Lower leg skin (tissue), 4 donors: ENCODE measurements around the gene PJA1. TPM values are rescaled to one million over a fixed set of nuclear protein-coding genes. Genes with fewer than 3 reads are reported as not detected.
A peak's percentile ranks its signal among the peaks of the same experiment; 100 is the strongest.

Experiments used
- DNase-seq, 2 donors: peaks; one replicate each; pipeline ENCODE4 v3.0.0-alpha.2; 2019; ENCODE audit warnings: low spot score in 2 of 2
- H3K4me3 ChIP-seq: fragments of 200-600 bp; sonication (generic); 2 replicates; pipeline ENCODE4 v1.5.1; 2017; ENCODE audit warnings: mild to moderate bottlenecking, low read depth; ENCODE audit not compliant: poor library complexity, severe bottlenecking
- POLR2A ChIP-seq, 2 donors: fragments of 450-650 bp; IDR thresholded peaks; one replicate each; pipeline ENCODE4 v1.6.1; 2016 to 2017; ENCODE audit warnings: antibody characterized with exemption in 2 of 2, mild to moderate bottlenecking in 1 of 2, moderate library complexity in 1 of 2
- WGBS, 2 donors: methylation state at CpG; one replicate each; pipeline ENCODE4 v1.1.5; 2018; 5-methylcytosine and 5-hydroxymethylcytosine counted together
- intact Hi-C: fragments of 100-400 bp; cut with DNase I; formaldehyde crosslinking; loops from one replicate; pipeline ENCODE4 v1.15.0; 2023; ENCODE audit warnings: low total_unique reads
- total RNA-seq, 4 donors: library from RNA; depleted of rRNA; stranded (reverse); fragments of >200 nt; gene quantifications; one replicate each; pipeline ENCODE4 v1.1.0, GENCODE V29; 2016
- TF ChIP-seq, protein P1 (sequence below), 3 donors: fragments of 450-650 bp; IDR thresholded peaks; one replicate each; pipeline ENCODE4 v1.5.1; 2016; ENCODE audit warnings: antibody characterized with exemption in 3 of 3, mild to moderate bottlenecking in 3 of 3, moderate library complexity in 2 of 3

The PJA1 gene
- total RNA-seq, 4 donors from 2014 or later: 18.0 to 24.0 (median 21.9) TPM

GRCh38 chrX:69203638-69204037, 38.4 kb upstream of the PJA1 start:
- DNase-seq: no peak
- no peak for TF ChIP-seq POLR2A (IDR thresholded peaks at IDR 0.05)
- TF ChIP-seq, protein P1, sequence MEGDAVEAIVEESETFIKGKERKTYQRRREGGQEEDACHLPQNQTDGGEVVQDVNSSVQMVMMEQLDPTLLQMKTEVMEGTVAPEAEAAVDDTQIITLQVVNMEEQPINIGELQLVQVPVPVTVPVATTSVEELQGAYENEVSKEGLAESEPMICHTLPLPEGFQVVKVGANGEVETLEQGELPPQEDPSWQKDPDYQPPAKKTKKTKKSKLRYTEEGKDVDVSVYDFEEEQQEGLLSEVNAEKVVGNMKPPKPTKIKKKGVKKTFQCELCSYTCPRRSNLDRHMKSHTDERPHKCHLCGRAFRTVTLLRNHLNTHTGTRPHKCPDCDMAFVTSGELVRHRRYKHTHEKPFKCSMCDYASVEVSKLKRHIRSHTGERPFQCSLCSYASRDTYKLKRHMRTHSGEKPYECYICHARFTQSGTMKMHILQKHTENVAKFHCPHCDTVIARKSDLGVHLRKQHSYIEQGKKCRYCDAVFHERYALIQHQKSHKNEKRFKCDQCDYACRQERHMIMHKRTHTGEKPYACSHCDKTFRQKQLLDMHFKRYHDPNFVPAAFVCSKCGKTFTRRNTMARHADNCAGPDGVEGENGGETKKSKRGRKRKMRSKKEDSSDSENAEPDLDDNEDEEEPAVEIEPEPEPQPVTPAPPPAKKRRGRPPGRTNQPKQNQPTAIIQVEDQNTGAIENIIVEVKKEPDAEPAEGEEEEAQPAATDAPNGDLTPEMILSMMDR (IDR thresholded peaks at IDR 0.05): no peak
- intact Hi-C loops: no loop called here
- no peak overlapping the region for H3K4me3 ChIP-seq
- WGBS, 2 donors: 38 to 60% methylated on average over 4 of the region's 4 CpGs

DNA sequence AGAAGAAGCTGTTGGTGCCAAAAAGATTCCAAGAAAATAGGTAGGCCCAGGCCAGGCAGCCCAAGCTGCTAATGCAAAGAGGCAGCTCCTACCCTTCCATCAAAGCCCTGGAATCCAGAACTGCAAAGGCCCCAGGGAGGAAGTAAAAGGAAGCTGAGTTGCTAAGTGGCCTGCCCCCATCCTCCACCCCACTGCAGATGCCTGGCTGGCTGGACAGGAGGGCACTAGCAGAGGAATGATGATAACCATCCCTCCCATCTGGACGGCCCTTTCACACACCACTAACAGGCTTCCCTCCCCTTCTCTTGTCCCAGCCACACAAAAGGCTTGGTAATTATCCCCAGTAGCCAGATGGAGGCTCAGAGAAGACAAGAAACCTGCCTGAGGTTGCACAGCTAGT, 32.4 kb upstream of the PJA1 start:
- TF ChIP-seq, protein P1 (IDR thresholded peaks at IDR 0.05): no peak
- no peak for TF ChIP-seq POLR2A (IDR thresholded peaks at IDR 0.05)
- intact Hi-C loops: no loop called here
- no peak for DNase-seq
- no peak overlapping the region for H3K4me3 ChIP-seq
- 65 to 80% methylated on average over 1 of the region's 1 CpG for whole genome bisulfite sequencing, 2 donors

DNA sequence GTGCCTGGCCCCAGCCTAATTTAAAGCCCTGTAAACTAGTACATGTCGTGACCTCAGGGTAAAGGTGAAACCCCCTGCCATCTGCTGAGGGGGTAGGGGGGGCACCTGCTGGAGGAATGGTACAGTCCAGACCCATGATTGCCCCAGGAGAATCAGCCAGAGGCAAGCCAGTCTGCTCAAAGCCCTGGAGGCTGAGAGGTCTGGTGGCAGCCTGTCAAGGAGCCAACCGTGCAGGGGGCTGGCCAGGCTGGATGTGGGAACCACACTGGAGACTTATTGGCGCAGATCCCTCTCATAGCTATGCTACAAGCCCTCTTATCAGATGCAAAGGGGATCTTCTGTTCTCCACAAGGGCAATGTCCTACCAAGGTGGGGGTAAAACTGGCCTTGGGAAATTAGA, 31.4 kb upstream of the PJA1 start:
- no peak for DNase-seq
- TF ChIP-seq, protein P1 (IDR thresholded peaks at IDR 0.05): no peak
- no peak for TF ChIP-seq POLR2A (IDR thresholded peaks at IDR 0.05)
- H3K4me3 ChIP-seq: no peak overlapping the region
- 71 to 100% methylated on average over 1 to 3 of the region's 3 CpGs for WGBS, 2 donors
- intact Hi-C loops: no loop called here

DNA sequence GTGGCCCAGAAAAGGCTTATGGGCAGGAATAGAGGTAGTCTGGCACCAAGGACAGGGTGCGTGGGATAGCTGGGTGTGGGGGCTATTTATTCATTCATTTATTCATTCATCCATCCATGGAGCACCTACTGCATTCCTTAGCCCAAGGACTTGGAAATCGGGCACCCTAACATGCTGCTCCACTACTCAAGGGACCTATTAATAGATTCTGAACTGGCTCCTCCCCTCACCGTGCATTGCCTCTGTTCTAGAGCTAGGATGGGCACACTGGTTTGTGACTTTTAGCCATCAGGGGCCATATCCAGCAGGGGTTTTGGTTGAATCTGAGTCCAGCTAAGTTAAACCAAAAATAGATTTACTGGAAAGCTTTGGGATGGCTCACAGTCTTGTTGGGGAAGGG, 30.6 kb upstream of the PJA1 start:
- 67 to 70% methylated on average over 3 of the region's 3 CpGs for WGBS, 2 donors
- TF ChIP-seq, protein P1 (IDR thresholded peaks at IDR 0.05): no peak
- no peak for TF ChIP-seq POLR2A (IDR thresholded peaks at IDR 0.05)
- no peak for DNase-seq
- intact Hi-C loops: no loop called here
- H3K4me3 ChIP-seq: no peak overlapping the region

DNA sequence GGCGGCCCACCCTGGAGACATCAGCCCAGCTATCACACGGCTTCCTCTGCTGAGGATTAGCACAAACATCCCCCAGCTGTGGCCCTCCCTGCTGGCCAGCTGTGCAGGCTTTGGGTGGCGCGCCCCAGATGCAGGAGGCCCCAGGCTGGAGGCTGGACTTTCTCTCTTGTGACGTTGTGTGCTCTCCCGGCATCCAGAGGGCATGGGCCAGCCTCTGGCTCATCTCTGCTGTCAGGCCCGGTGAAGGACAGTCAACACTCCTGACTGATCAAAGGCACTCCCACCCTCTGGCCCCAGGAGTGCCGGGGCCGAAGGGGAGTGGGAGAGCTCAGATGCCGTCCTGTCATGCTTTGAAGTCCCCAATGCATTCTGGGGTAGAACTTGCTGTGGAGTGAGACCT, 29.9 kb upstream of the PJA1 start:
- no peak for DNase-seq
- intact Hi-C loops: no loop called here
- WGBS, 2 donors: 76 to 80% methylated on average over 2 to 10 of the region's 10 CpGs
- TF ChIP-seq, protein P1 (IDR thresholded peaks at IDR 0.05): no peak
- no peak for TF ChIP-seq POLR2A (IDR thresholded peaks at IDR 0.05)
- H3K4me3 ChIP-seq: no peak overlapping the region

GRCh38 chrX:69192603-69193002, 27.4 kb upstream of the PJA1 start:
- 56 to 84% methylated on average over 2 of the region's 2 CpGs for WGBS, 2 donors
- TF ChIP-seq, protein P1 (IDR thresholded peaks at IDR 0.05): no peak
- DNase-seq: peak in 1 of 2 donors; percentile 12

More at GRCh38 chrX:69192603-69193002, 27.4 kb upstream of the PJA1 start:
- intact Hi-C loops: no loop called here
- no peak overlapping the region for H3K4me3 ChIP-seq
